HG03025 (cell line): Measurements from ENCODE around the gene GAS6.
"Not testable (repeated sequence)": the region's sequence is repeated elsewhere in the genome, so short reads cannot be mapped to it uniquely, and the experiment has no call there.

Source experiments
- ATAC-seq: cut with Tn5 transposase; IDR thresholded peaks from one replicate; pipeline ENCODE4 v1.9.1; 2021; ENCODE audit warnings: mild to moderate bottlenecking, moderate library complexity; ENCODE audit not compliant: unreplicated experiment, low FRiP score

Gene GAS6

GRCh38 chr13:113796964-113797676 lies 66.8 kb downstream of the GAS6 start:
- ATAC-seq = no peak

GRCh38 chr13:113796211-113796963 lies 67.5 kb downstream of the GAS6 start:
- no peak for ATAC-seq

- ATAC-seq = not testable (repeated sequence)
Measured at GRCh38 chr13:113795362-113795761, 68.5 kb downstream of the GAS6 start.

GRCh38 chr13:113794764-113795173 lies 69.1 kb downstream of the GAS6 start:
- ATAC-seq = no peak

GRCh38 chr13:113794086-113794485 lies 69.8 kb downstream of the GAS6 start:
- ATAC-seq = no peak

GRCh38 chr13:113793718-113794085 lies 70.2 kb downstream of the GAS6 start:
- ATAC-seq = no peak

- no peak for ATAC-seq
Measured at GRCh38 chr13:113792886-113793717, 70.8 kb downstream of the GAS6 start.

GRCh38 chr13:113792236-113792770 lies 71.6 kb downstream of the GAS6 start:
- ATAC-seq = no peak

- no peak for ATAC-seq
Measured at GRCh38 chr13:113791761-113792160, 72.1 kb downstream of the GAS6 start.

- no peak for ATAC-seq
Measured at GRCh38 chr13:113791226-113791625, 72.7 kb downstream of the GAS6 start.

GRCh38 chr13:113789931-113790330 lies 73.9 kb downstream of the GAS6 start:
- ATAC-seq = not testable (repeated sequence)

- no peak for ATAC-seq
Measured at GRCh38 chr13:113789167-113789566, 74.7 kb downstream of the GAS6 start.

GRCh38 chr13:113788413-113789135 lies 75.3 kb downstream of the GAS6 start:
- ATAC-seq = no peak

GRCh38 chr13:113787694-113788093 lies 76.2 kb downstream of the GAS6 start:
- ATAC-seq = no peak

GRCh38 chr13:113786262-113786841 lies 77.5 kb downstream of the GAS6 start:
- no peak for ATAC-seq

GRCh38 chr13:113785051-113786010 lies 78.5 kb downstream of the GAS6 start:
- no peak for ATAC-seq

- ATAC-seq = no peak
Measured at GRCh38 chr13:113784645-113785024, 79.2 kb downstream of the GAS6 start.

GRCh38 chr13:113783966-113784644 lies 79.8 kb downstream of the GAS6 start:
- ATAC-seq = no peak
